ENCODE measurements around the gene TMEM235.
A peak's percentile ranks its signal among the peaks of the same experiment; 100 is the strongest.
"Not testable (repeated sequence)": the region's sequence is repeated elsewhere in the genome, so short reads cannot be mapped to it uniquely, and the experiment has no call there.

TMEM235 gene

GRCh38 chr17:78219396-78220150, 11.9 kb upstream of the TMEM235 start:
- no peak for DNase-seq

GRCh38 chr17:78223061-78223460, 8.4 kb upstream of the TMEM235 start:
- DNase-seq, result no peak

GRCh38 chr17:78223765-78224164, 7.7 kb upstream of the TMEM235 start:
- DNase-seq, result no peak

- DNase-seq, result no peak
These were observed 7.0 kb upstream of the TMEM235 start for GRCh38 chr17:78224231-78225087.

GRCh38 chr17:78225088-78225865, 6.2 kb upstream of the TMEM235 start:
- no peak for DNase-seq

GRCh38 chr17:78226055-78226758, 5.2 kb upstream of the TMEM235 start:
- DNase-seq, result no peak

GRCh38 chr17:78226759-78227454, 4.5 kb upstream of the TMEM235 start:
- DNase-seq, result peak; percentile 36

- DNase-seq, result peak; percentile 24
These were observed 3.9 kb upstream of the TMEM235 start for GRCh38 chr17:78227455-78227916.

GRCh38 chr17:78228176-78228575, 3.3 kb upstream of the TMEM235 start:
- no peak for DNase-seq

- DNase-seq, result no peak
These were observed 1.0 kb upstream of the TMEM235 start for GRCh38 chr17:78230252-78230962.

- no peak for DNase-seq
These were observed 794 bp downstream of the TMEM235 start for GRCh38 chr17:78231991-78232858.

- DNase-seq, result no peak
These were observed 1.4 kb downstream of the TMEM235 start for GRCh38 chr17:78232859-78233173.

- DNase-seq, result no peak
These were observed 2.2 kb downstream of the TMEM235 start for GRCh38 chr17:78233678-78234077.

- no peak for DNase-seq
These were observed 2.9 kb downstream of the TMEM235 start for GRCh38 chr17:78234261-78234865.

- not testable (repeated sequence) for DNase-seq
These were observed 3.6 kb downstream of the TMEM235 start for GRCh38 chr17:78235022-78235421.

GRCh38 chr17:78235885-78236284, 4.5 kb downstream of the TMEM235 start:
- no peak for DNase-seq

GRCh38 chr17:78236362-78237127, 5.1 kb downstream of the TMEM235 start:
- no peak for DNase-seq

- DNase-seq, result no peak
These were observed 6.1 kb downstream of the TMEM235 start for GRCh38 chr17:78237401-78238012.
